H7 (cell line): Measurements from ENCODE around the gene ARMCX4. TPM values are rescaled to one million over a fixed set of nuclear protein-coding genes. Genes with fewer than 3 reads are reported as not detected.
A peak's percentile ranks its signal among the peaks of the same experiment; 100 is the strongest.

Experiments
- DNase-seq: peaks from one replicate; pipeline ENCODE4 v3.0.0; 2012
- H3K27me3 ChIP-seq: 2 replicates; pipeline ENCODE4 v1.6.0; 2011; ENCODE audit warnings: mild to moderate bottlenecking, low read length; ENCODE audit not compliant: control insufficient read depth, insufficient read depth
- H3K36me3 ChIP-seq: replicated peaks from 2 replicates; pipeline ENCODE4 v1.5.1; 2011; ENCODE audit warnings: low read length; ENCODE audit not compliant: control insufficient read depth, insufficient read depth
- H3K4me3 ChIP-seq: 2 replicates; pipeline ENCODE4 v1.5.1; 2011; ENCODE audit warnings: low read depth, mild to moderate bottlenecking, control low read depth, low read length, moderate library complexity; ENCODE audit not compliant: insufficient read depth
- total RNA-seq: library from RNA; depleted of rRNA; stranded (reverse); fragments of >200 nt; shearing (Covaris generic); gene quantifications from 2 replicates; pipeline ENCODE4 v1.2.3, GENCODE V29; 2014; rRNA removed

Gene ARMCX4
- total RNA-seq, result 2.1 and 7.5 TPM in 2 replicates

GRCh38 chrX:101485212-101485949 lies at the start of gene ARMCX4:
Gene ARMCX4, plus strand, starts transcription at chrX:101485456. Its CDS starts 3,134 bp downstream, at chrX:101488590.
- DNase-seq, result peak; percentile 85
- peak within 1 kb of the TSS; percentile 59 for H3K4me3 ChIP-seq
- no peaks in the 10 kb centered on the region; the same call in none of the 2 replicates for H3K36me3 ChIP-seq
- no peaks in the 10 kb centered on the region for H3K27me3 ChIP-seq

- H3K27me3 ChIP-seq, result no peaks in the 10 kb centered on the region
These were observed 43.2 kb upstream of the ARMCX4 start for GRCh38 chrX:101442085-101442484.

DNA sequence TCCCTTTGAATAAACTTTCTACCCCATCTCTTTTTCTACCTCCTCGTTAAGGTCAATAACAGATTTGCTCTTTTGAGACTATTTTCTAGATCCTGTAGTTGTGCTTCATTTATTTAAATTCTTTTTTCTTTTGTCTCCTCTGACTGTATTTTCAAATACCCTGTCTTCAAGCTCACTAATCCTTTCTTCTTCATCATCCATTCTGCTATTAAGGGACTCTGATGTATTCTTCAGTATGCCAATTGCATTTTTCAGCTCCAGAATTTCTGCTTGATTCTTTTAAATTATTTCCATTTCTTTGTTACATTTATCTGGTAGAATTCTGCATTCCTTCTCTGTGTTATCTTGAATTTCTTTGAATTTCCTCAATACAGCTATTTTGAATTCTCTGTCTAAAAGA lies 36.0 kb upstream of the ARMCX4 start:
- no peak for DNase-seq
- no peaks in the 10 kb centered on the region for H3K27me3 ChIP-seq
- H3K36me3 ChIP-seq, result no peaks in the 10 kb centered on the region
- no peak overlapping the region for H3K4me3 ChIP-seq

More at GRCh38 chrX:101442085-101442484, 43.2 kb upstream of the ARMCX4 start:
- no peak for DNase-seq
- no peak overlapping the region for H3K4me3 ChIP-seq
- H3K36me3 ChIP-seq, result peaks cover 4% of the 10 kb centered on the region

DNA sequence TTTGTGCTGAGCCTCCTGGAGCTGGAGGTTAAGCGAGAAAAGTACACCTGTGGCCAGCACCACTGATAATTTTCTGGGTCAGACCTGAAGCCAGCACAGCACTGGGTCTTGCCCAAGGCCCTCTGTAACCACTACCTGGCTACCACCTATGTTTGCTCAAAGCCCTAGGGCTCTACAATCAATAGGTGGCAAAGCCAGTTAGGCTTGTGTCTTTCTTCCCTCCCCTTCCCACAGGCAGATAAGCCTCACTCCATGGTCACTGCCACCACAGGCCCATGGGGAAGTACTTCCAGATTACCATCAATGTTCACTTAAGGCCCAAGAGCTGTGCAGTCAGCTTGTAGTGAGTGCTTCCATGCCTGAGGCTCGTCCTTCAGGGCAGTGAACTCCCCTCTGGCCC lies 35.2 kb upstream of the ARMCX4 start:
- Histone ChIP-seq H3K27me3 (no peaks in the 10 kb centered on the region), H3K36me3 (no peaks in the 10 kb centered on the region), H3K4me3 (no peak overlapping the region)
- no peak for DNase-seq

GRCh38 chrX:101450961-101451360 lies 34.3 kb upstream of the ARMCX4 start:
- H3K27me3 ChIP-seq, result no peaks in the 10 kb centered on the region
- no peak overlapping the region for H3K4me3 ChIP-seq
- no peaks in the 10 kb centered on the region for H3K36me3 ChIP-seq
- DNase-seq, result no peak

GRCh38 chrX:101452056-101452455 lies 33.2 kb upstream of the ARMCX4 start:
- no peaks in the 10 kb centered on the region for H3K27me3 ChIP-seq
- no peak for DNase-seq
- no peaks in the 10 kb centered on the region for H3K36me3 ChIP-seq
- no peak overlapping the region for H3K4me3 ChIP-seq

GRCh38 chrX:101460669-101461068 lies 24.6 kb upstream of the ARMCX4 start:
- H3K27me3 ChIP-seq, result no peaks in the 10 kb centered on the region
- no peak for DNase-seq
- no peak overlapping the region for H3K4me3 ChIP-seq
- H3K36me3 ChIP-seq, result no peaks in the 10 kb centered on the region

DNA sequence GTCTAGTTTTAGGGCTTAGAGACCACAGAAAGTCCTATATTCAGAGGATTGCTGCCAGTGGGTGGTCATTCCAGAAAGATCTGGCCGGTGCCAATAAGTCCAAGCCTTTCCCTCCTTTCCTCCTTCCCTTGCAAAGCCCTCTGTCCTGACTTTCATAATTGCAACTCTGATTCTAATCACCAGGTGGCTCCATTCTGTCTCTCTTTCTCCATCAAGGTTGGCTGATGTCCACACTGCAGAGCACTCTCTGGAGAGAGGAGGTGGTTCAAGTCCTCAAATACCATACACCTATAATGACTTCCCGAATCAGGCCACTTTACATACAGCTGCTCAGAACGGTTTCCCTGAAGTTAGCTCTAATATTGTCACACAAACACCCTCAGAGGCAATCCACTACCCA lies 22.4 kb upstream of the ARMCX4 start:
- Histone ChIP-seq H3K27me3 (no peaks in the 10 kb centered on the region), H3K4me3 (no peak overlapping the region), H3K36me3 (no peaks in the 10 kb centered on the region)
- DNase-seq, result peak; percentile 34

GRCh38 chrX:101478366-101478765 lies 6.9 kb upstream of the ARMCX4 start:
- DNase-seq, result no peak
- H3K27me3 ChIP-seq, result no peaks in the 10 kb centered on the region
- H3K4me3 ChIP-seq, result no peak overlapping the region
- H3K36me3 ChIP-seq, result no peaks in the 10 kb centered on the region

DNA sequence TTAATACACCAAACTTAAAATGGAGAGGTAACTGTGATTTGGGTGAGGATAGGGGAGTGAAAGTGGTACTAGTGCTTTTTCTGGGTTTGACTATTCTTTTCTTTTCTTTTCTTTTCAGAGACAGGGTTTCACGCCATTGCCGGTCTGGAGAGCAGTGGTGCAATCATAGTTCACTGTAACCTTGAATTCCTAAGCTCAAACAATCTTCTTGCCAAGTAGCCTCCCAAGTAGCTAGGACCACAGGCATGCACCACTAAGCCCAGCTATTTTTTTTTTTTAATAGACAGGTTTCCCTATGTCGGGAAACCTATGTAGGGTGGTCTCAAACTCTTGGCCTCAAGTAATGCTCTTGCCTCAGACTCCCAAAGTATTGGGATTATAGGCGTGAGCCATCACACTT lies 3.0 kb upstream of the ARMCX4 start:
- Histone ChIP-seq H3K4me3 (no peak overlapping the region), H3K36me3 (no peaks in the 10 kb centered on the region; the same call in 1 of the 2 replicates), H3K27me3 (no peaks in the 10 kb centered on the region)
- DNase-seq, result no peak

- DNase-seq, result peak; percentile 56
- H3K36me3 ChIP-seq, result no peaks in the 10 kb centered on the region; the same call in none of the 2 replicates
- no peak overlapping the region for H3K4me3 ChIP-seq
- no peaks in the 10 kb centered on the region for H3K27me3 ChIP-seq
These were observed 1.6 kb upstream of the ARMCX4 start for GRCh38 chrX:101483705-101484104.

DNA sequence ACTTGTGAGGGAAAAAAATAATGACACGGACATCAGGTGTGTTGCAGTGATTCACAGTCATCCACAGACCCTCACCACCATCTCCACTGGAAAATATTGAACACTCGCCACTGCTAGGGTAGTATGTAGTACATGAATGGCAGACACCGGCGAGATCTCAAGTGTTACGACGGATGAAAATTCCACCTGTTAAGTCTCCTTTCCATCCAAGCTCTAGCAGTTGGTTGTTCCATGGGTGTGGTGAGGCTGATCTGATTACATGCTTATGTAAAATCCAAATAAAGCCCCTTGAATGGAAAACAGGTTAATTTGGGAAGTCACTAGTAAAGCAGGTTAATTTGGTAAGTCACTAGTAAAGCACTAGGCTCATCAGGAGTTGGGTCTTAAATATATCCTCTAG lies 1.1 kb upstream of the ARMCX4 start:
- Histone ChIP-seq H3K27me3 (no peaks in the 10 kb centered on the region), H3K36me3 (no peaks in the 10 kb centered on the region; the same call in none of the 2 replicates), H3K4me3 (no peak overlapping the region)
- peak; percentile 3 for DNase-seq

GRCh38 chrX:101488796-101489195 lies 3.5 kb downstream of the ARMCX4 start:
- H3K27me3 ChIP-seq, result no peaks in the 10 kb centered on the region

GRCh38 chrX:101491943-101492342 lies 6.7 kb downstream of the ARMCX4 start:
- no peak overlapping the region for H3K4me3 ChIP-seq
- peak; percentile 9 for DNase-seq
- H3K36me3 ChIP-seq, result no peaks in the 10 kb centered on the region; the same call in none of the 2 replicates

More at GRCh38 chrX:101488796-101489195, 3.5 kb downstream of the ARMCX4 start:
- Histone ChIP-seq H3K4me3 (no peak overlapping the region), H3K36me3 (no peaks in the 10 kb centered on the region; the same call in none of the 2 replicates)
- no peak for DNase-seq

GRCh38 chrX:101493225-101493624 lies 8.0 kb downstream of the ARMCX4 start:
- Histone ChIP-seq H3K4me3 (no peak overlapping the region), H3K27me3 (no peaks in the 10 kb centered on the region), H3K36me3 (no peaks in the 10 kb centered on the region; the same call in 1 of the 2 replicates)
- DNase-seq, result no peak

More at GRCh38 chrX:101491943-101492342, 6.7 kb downstream of the ARMCX4 start:
- no peaks in the 10 kb centered on the region for H3K27me3 ChIP-seq
